Measurements from ENCODE around the gene CDCA3. TPM values are rescaled to one million over a fixed set of nuclear protein-coding genes. Genes with fewer than 3 reads are reported as not detected.

CDCA3 gene
- total RNA-seq, 1 donor from 2014 or later, result 51.7 TPM

DNA sequence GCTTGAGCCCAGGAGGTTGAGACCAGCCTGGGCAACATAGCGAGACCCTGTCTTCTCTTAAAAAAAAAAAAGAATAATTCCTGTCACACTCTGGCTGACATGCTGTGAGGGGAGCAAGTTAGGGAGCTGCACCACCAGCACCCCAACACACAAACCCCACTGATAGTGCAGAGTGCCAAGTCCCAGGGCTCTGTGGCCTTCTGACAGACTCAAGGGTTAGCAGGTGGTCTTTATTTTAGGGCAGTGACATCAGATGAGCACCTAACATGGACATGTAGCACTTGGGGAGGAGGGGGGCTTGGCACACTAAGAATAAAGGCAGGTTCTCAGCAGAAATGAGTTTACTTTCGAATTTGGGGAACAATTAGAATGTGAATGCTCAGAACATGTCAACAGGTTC is 7.7 kb upstream of the CDCA3 start:
- intact Hi-C loops (cut with micrococcal nuclease), result no loop called here

- intact Hi-C loops (cut with micrococcal nuclease), result no loop called here
Observed at GRCh38 chr12:6855322-6855721, 4.2 kb upstream of the CDCA3 start.

DNA sequence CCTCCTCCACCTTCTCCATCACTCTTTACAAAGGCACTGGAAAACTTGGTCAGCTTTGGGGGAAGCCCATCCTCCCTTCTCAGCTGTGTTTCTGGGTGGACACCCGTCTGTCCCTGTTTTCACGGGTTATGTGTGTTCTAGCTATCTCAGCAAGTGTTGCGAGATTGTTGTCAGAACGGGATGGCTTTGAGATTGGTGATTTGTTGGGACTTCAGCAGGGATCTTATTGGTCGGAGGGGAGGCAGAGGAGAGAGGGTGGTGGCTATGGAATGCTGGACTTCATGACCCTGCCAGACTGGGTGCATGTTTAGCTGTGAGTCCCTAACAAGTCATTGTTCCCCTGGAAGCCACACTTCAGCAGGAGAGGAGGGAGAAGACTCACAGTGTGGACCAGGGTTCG is 3.0 kb upstream of the CDCA3 start:
- intact Hi-C loops (cut with micrococcal nuclease), result loop anchor here (5.0 kb wide), 3 partner anchors 278 to 1083 kb away; partner anchors contain the start of genes CLSTN3 and SLC2A3

GRCh38 chr12:6853626-6854025 is 2.5 kb upstream of the CDCA3 start:
- intact Hi-C loops (cut with micrococcal nuclease), result loop anchor here (5.0 kb wide), 3 partner anchors 279 to 1084 kb away; partner anchors contain the start of genes CLSTN3 and SLC2A3

DNA sequence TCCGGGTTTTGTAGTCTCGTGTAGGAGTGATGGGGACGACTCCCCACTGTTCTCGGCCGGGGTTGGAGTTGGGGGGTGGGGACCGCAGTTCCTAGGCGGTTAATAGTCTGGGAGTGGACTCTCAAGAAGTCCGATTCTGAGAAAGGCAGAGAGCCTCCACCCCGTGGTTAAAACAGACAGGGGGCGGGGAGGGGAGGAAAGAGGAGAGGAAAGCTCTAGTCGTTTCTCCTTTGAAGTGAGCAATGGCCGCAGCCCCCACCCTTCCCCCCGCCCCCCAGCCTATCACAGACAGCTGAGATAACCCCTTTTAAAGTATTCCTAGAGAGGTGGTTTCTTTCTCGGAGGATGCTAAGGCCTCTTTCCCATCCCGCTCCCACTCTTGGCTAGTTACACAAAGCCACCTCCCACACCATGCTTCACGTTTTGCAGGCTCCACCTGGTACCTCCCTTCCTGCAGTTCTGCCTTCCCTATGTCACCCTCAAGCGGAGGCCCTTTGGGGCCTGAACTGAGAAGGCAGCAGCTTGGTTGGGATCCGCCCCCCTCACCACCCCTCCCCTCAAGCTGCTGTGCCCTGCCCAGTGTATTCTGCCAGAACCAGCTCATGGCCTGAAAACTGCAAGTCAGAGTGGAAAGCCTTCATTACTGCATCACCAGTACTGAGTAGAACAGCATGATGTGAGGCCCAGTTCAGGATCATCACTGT is 1.7 kb upstream of the CDCA3 start:
- intact Hi-C loops (cut with micrococcal nuclease), result loop anchor here (1.0 to 5.0 kb wide), 17 partner anchors 14 to 1084 kb away; partner anchors contain the start of genes CD4, CLSTN3, COPS7A and EMG1

- intact Hi-C loops (cut with micrococcal nuclease), result loop anchor here (1.0 to 5.0 kb wide), 24 partner anchors 15 to 1085 kb away; partner anchors contain the start of genes C12orf57, CD4, CHD4 and CLSTN3
Observed at GRCh38 chr12:6851921-6852650, 1.0 kb upstream of the CDCA3 start, which contains the start of gene USP5. Gene USP5, plus strand, starts transcription at chr12:6852150. Its CDS starts 30 bp downstream, at chr12:6852180.

- intact Hi-C loops (cut with micrococcal nuclease), result loop anchor here (1.0 to 5.0 kb wide), 10 partner anchors 15 to 1087 kb away; partner anchors contain the start of genes C12orf57, CHD4, CLSTN3 and LPCAT3
Observed at GRCh38 chr12:6850796-6851152, 312 bp downstream of the CDCA3 start.

DNA sequence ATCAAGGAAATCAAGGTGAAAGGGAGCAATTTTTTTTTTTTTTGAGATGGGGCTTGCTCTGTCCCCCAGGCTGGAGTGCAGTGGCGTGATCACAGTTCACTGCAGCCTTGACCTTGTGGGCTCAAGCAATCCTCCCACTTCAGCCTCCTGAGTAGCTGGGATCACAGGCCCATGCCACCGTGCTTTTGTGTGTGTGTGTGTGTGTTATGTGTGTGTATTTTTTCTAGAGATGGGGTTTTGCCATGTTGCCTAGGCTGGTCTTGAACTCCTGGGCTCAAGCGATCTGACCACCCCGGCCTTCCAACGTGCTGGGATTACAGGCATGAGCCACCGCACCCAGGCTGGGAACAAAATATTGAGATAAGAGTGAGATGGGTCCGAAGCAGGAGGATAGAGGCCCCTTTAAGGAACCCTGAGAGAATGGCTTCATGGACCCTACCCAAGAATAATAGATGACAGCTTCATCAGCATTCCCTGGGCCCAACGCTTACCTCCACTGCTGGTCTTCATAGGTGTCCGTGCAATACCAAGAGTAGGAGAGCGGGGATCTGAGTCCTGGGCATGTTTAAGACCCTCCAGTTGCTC is 1.0 kb downstream of the CDCA3 start:
- intact Hi-C loops (cut with micrococcal nuclease), result loop anchor here (5.0 kb wide), 3 partner anchors 282 to 1087 kb away; partner anchors contain the start of genes CLSTN3 and SLC2A3

DNA sequence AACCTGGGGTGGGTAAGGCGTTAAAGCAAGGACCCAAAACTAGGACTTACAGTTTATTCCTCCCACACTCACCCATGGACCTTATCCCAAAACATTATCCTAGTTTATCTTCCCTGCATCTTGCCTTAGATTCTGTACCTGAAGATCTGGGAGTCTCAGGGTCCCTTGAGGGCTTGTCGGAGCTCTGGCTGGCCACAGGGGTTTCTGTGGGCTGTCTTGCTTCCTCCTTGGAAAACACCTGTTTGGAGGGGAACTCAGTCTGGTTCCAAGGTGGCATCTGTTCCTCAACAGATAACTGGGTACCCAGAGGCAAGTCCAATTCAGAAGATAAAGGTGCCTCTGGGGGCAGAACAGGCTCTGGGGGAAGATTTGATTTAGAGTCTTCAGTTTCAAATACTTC is 1.7 kb downstream of the CDCA3 start:
- intact Hi-C loops (cut with micrococcal nuclease), result no loop called here

- intact Hi-C loops (cut with micrococcal nuclease), result no loop called here
Observed at GRCh38 chr12:6847676-6848075, 3.4 kb downstream of the CDCA3 start.

DNA sequence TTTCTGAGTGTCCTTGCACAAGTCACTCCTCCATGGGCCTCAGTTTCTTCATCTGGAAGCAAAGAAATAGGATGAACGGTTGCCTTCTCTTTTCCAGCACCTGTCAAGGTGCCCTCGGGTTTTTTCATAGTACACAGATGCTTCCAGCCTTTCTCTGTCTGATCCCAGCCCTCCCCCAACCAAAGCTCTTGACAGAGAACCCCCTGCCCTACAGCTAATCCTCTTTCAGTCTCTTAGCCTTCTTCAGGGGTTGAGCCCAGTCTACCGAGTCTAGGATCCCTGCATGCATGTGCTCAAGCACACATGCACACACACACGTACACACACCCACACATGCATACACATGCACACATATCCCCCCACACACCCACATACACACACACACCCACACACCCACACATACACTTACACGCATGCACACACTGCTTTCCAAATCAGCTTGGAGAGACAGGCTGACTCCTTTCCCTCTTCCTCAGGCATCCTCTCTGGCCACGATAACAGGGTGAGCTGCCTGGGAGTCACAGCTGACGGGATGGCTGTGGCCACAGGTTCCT is 4.7 kb downstream of the CDCA3 start:
- intact Hi-C loops (cut with micrococcal nuclease), result no loop called here

DNA sequence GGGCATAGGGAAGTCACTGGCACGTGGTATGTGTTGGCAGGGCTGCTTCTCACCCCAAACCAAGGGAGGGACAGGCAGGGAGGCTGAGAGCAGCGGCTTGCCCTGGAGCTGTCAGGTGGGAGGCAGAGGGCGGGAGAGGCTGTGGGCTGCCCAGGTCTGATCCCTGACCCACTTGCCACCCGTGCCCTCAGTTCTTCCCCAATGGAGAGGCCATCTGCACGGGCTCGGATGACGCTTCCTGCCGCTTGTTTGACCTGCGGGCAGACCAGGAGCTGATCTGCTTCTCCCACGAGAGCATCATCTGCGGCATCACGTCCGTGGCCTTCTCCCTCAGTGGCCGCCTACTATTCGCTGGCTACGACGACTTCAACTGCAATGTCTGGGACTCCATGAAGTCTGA is 5.7 kb downstream of the CDCA3 start:
- intact Hi-C loops (cut with micrococcal nuclease), result no loop called here

DNA sequence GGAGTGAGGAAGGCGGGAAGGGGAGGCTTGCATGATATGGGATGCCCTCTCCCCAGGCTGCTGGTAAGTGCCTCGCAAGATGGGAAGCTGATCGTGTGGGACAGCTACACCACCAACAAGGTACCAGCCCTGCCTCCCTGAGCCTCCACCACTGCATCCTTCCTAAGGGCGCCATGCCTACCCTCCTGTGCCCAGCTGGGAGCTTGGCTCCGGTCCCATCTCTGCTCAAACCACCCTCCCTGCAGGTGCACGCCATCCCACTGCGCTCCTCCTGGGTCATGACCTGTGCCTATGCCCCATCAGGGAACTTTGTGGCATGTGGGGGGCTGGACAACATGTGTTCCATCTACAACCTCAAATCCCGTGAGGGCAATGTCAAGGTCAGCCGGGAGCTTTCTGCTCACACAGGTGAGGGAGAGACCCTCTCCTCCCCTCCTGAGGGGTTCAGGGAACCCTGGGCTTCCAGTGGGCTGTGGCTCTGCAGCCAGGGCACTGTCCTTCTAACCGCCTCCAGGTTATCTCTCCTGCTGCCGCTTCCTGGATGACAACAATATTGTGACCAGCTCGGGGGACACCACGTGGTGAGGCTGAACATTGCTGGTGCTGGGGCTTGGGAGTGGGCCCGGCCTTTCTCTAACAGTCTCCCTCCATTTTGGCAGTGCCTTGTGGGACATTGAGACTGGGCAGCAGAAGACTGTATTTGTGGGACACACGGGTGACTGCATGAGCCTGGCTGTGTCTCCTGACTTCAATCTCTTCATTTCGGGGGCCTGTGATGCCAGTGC is 7.8 kb downstream of the CDCA3 start:
- intact Hi-C loops (cut with micrococcal nuclease), result no loop called here

- intact Hi-C loops (cut with micrococcal nuclease), result no loop called here
Observed at GRCh38 chr12:6842075-6842474, 9.0 kb downstream of the CDCA3 start.

DNA sequence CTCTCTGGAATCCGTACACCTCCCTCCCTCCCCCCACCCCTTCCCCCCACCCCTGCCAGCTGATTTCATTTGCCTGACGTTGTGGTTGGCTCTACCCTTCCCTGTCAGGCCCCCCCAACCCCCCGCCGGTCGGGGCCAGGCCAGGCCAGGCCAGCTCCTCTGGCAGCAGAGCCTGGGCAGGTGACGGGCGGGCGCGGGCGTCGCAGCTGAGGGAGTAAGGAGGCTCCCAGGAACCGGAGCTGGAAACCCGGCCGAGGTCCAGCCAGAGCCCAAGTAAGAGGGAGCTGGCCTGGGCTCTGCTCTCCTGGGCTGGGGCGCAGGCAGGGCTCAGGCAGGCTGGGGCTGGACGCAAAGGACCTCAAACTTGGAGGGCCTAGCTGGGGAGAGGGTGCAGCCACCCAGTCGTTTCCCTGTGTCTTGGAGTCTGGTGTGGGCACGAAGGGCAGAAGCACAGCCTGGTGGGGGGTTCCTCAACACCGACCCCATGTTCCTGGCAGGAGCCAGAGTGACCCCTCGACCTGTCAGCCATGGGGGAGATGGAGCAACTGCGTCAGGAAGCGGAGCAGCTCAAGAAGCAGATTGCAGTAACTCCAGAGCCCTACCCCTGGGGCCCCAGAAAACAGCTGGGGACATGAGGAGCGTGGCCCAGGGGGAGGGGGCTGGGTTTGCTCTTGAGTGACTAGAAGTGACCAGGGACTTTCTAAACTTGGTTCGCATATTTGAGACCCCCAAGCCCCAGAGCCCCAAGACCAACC is 10.1 kb downstream of the CDCA3 start, which contains the start of gene GNB3:
GNB3 (plus strand) TSS at position 165 of the 755 bp plus-strand sequence; CDS start at position 528, 363 bp downstream.
- intact Hi-C loops (cut with micrococcal nuclease), result no loop called here

DNA sequence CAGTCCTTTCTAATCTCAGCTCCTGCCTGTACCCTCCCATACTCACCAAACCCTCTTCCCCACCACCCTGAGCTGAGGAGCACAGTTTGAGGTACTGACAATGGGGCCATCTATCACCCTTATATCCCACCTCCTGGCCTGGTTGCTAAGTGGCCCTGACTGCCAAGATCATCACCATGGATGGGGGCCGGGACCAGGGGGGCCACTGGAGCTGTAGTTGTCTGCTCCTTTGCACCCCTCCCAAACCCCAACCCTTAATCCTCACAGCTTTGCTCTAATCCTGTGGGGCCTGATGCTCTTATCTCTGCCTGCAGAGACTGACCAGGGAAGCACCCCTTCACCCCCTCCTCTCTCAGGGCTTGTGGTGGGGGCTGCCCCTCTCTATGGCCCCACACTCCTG is 10.8 kb downstream of the CDCA3 start:
- intact Hi-C loops (cut with micrococcal nuclease), result no loop called here

- intact Hi-C loops (cut with micrococcal nuclease), result no loop called here
Observed at GRCh38 chr12:6839482-6840201, 11.4 kb downstream of the CDCA3 start.

- intact Hi-C loops (cut with micrococcal nuclease), result no loop called here
Observed at GRCh38 chr12:6838854-6839253, 12.2 kb downstream of the CDCA3 start.

GRCh38 chr12:6837370-6838060 is 13.6 kb downstream of the CDCA3 start:
- intact Hi-C loops (cut with micrococcal nuclease), result no loop called here
